HEK293T (cell line): ENCODE results near the gene SPRR2B.

Experiments used
- CTCF ChIA-PET: fragments of 350-600 bp; formaldehyde crosslinking; extraction: SDS; loops from one replicate; lab custom pipeline; 2021; ENCODE audit warnings: antibody characterized with exemption, inconsistent platforms; lab: Yijun Ruan, JAX
- POLR2A ChIA-PET: fragments of 350-600 bp; formaldehyde crosslinking; extraction: SDS; loops from one replicate; lab custom pipeline; 2020; ENCODE audit warnings: antibody characterized with exemption, inconsistent platforms; lab: Yijun Ruan, JAX
- DNase-seq: peaks from one replicate; pipeline ENCODE4 v3.0.0; 2012; ENCODE audit warnings: mixed read lengths; ENCODE audit errors: extremely low spot score
- ARNT ChIP-seq: fragments of 450-650 bp; IDR thresholded peaks from 2 replicates; pipeline ENCODE4 v1.6.1; 2017; ENCODE audit warnings: mild to moderate bottlenecking
- BHLHE40 ChIP-seq: fragments of 450-650 bp; IDR thresholded peaks from 2 replicates; pipeline ENCODE4 v1.6.1; 2016; ENCODE audit warnings: mild to moderate bottlenecking, moderate library complexity, borderline replicate concordance
- CTBP1 ChIP-seq: fragments of 450-650 bp; IDR thresholded peaks from 2 replicates; pipeline ENCODE4 v1.6.1; 2016; ENCODE audit warnings: borderline replicate concordance
- ELF4 ChIP-seq: fragments of 450-650 bp; IDR thresholded peaks from 2 replicates; pipeline ENCODE4 v1.6.1; 2017; ENCODE audit warnings: antibody characterized with exemption
- FOXA1 ChIP-seq: fragments of 450-650 bp; IDR thresholded peaks from 2 replicates; pipeline ENCODE4 v1.6.1; 2016; ENCODE audit warnings: mild to moderate bottlenecking
- FOXK2 ChIP-seq: fragments of 450-650 bp; IDR thresholded peaks from 2 replicates; pipeline ENCODE4 v1.6.1; 2016; ENCODE audit warnings: mild to moderate bottlenecking
- FOXM1 ChIP-seq: fragments of 450-650 bp; IDR thresholded peaks from 2 replicates; pipeline ENCODE4 v1.6.1; 2017; ENCODE audit warnings: mild to moderate bottlenecking, borderline replicate concordance
- HDGF ChIP-seq: fragments of 450-650 bp; IDR thresholded peaks from 2 replicates; pipeline ENCODE4 v1.6.1; 2017; ENCODE audit warnings: antibody characterized with exemption, borderline replicate concordance
- L3MBTL2 ChIP-seq: fragments of 450-650 bp; conservative IDR thresholded peaks from 2 replicates; pipeline ENCODE4 v1.6.1; 2016; ENCODE audit warnings: mild to moderate bottlenecking
- LEF1 ChIP-seq: fragments of 450-650 bp; IDR thresholded peaks from 2 replicates; pipeline ENCODE4 v1.6.1; 2017; ENCODE audit warnings: mild to moderate bottlenecking, borderline replicate concordance
- NFRKB ChIP-seq: fragments of 450-650 bp; IDR thresholded peaks from 2 replicates; pipeline ENCODE4 v1.6.1; 2016; ENCODE audit warnings: mild to moderate bottlenecking, moderate library complexity
- PKNOX1 ChIP-seq: fragments of 450-650 bp; IDR thresholded peaks from 2 replicates; pipeline ENCODE4 v1.6.1; 2016
- SP1 ChIP-seq: fragments of 450-650 bp; IDR thresholded peaks from 2 replicates; pipeline ENCODE4 v1.6.1; 2017
- SUZ12 ChIP-seq: fragments of 450-650 bp; IDR thresholded peaks from 2 replicates; pipeline ENCODE4 v1.6.1; 2016; ENCODE audit warnings: mild to moderate bottlenecking
- TARDBP ChIP-seq: fragments of 450-650 bp; IDR thresholded peaks from 2 replicates; pipeline ENCODE4 v1.6.1; 2016
- ZNF384 ChIP-seq: fragments of 450-650 bp; IDR thresholded peaks from 2 replicates; pipeline ENCODE4 v1.6.1; 2016

The SPRR2B gene

GRCh38 chr1:153095764-153096163, 24.4 kb upstream of the SPRR2B start:
- CTCF ChIA-PET, result interaction anchor here (0.6 kb wide), 1 partner anchor 133 kb away, joined by 3 read pairs; no protein-coding TSS in a partner anchor
- TF ChIP-seq PKNOX1, result no peak
- TF ChIP-seq FOXM1, result no peak
- TF ChIP-seq FOXK2, result no peak
- TF ChIP-seq CTBP1, result no peak
- no peak for TF ChIP-seq FOXA1
- no peak for TF ChIP-seq TARDBP
- TF ChIP-seq SUZ12, result no peak
- no peak for TF ChIP-seq ELF4
- TF ChIP-seq ARNT, result no peak
- TF ChIP-seq BHLHE40, result no peak
- POLR2A ChIA-PET, result no interaction called here
- DNase-seq, result no peak

- TF ChIP-seq TARDBP (no peak), ARNT (no peak), ELF4 (no peak), NFRKB (no peak), CTBP1 (no peak), ZNF384 (no peak), FOXM1 (no peak), FOXA1 (no peak), PKNOX1 (no peak), SUZ12 (no peak), LEF1 (no peak), HDGF (no peak), BHLHE40 (no peak), L3MBTL2 (no peak), SP1 (no peak), FOXK2 (no peak)
- POLR2A ChIA-PET, result no interaction called here
- DNase-seq, result no peak
- CTCF ChIA-PET, result no interaction called here
These were observed 23.0 kb upstream of the SPRR2B start, which contains the start of gene SPRR2E for GRCh38 chr1:153094426-153094825. TSS of gene SPRR2E (minus strand) at chr1:153094526. CDS start at chr1:153093751, 775 bp downstream.

- ChIA-PET CTCF (no interaction called here), POLR2A (no interaction called here)
- TF ChIP-seq HDGF, result no peak
- TF ChIP-seq ZNF384, result no peak
- TF ChIP-seq SUZ12, result no peak
- no peak for TF ChIP-seq ARNT
- TF ChIP-seq ELF4, result no peak
- TF ChIP-seq FOXM1, result no peak
- no peak for TF ChIP-seq PKNOX1
- no peak for TF ChIP-seq SP1
- no peak for TF ChIP-seq FOXK2
- no peak for TF ChIP-seq LEF1
- TF ChIP-seq FOXA1, result no peak
- no peak for TF ChIP-seq L3MBTL2
- no peak for TF ChIP-seq BHLHE40
- no peak for TF ChIP-seq NFRKB
- no peak for TF ChIP-seq TARDBP
- TF ChIP-seq CTBP1, result no peak
- no peak for DNase-seq
These were observed 16.2 kb upstream of the SPRR2B start for GRCh38 chr1:153087652-153088051.

GRCh38 chr1:153081736-153082135, 10.3 kb upstream of the SPRR2B start:
- no peak for DNase-seq
- CTCF ChIA-PET, result no interaction called here
- POLR2A ChIA-PET, result no interaction called here
- TF ChIP-seq TARDBP, result no peak
- TF ChIP-seq CTBP1, result no peak
- TF ChIP-seq FOXA1, result no peak
- no peak for TF ChIP-seq FOXK2
- no peak for TF ChIP-seq ELF4
- no peak for TF ChIP-seq SUZ12
- no peak for TF ChIP-seq FOXM1
- no peak for TF ChIP-seq PKNOX1

- CTCF ChIA-PET, result interaction anchor here (0.6 kb wide), 1 partner anchor 376 kb away, joined by 3 read pairs; no protein-coding TSS in a partner anchor
- POLR2A ChIA-PET, result no interaction called here
- no peak for DNase-seq
- no peak for TF ChIP-seq SP1
- TF ChIP-seq FOXA1, result no peak
- no peak for TF ChIP-seq CTBP1
- no peak for TF ChIP-seq ARNT
- TF ChIP-seq SUZ12, result no peak
- TF ChIP-seq LEF1, result no peak
- no peak for TF ChIP-seq NFRKB
- TF ChIP-seq PKNOX1, result no peak
- no peak for TF ChIP-seq L3MBTL2
- no peak for TF ChIP-seq ZNF384
- no peak for TF ChIP-seq TARDBP
- TF ChIP-seq HDGF, result no peak
- TF ChIP-seq FOXK2, result no peak
- TF ChIP-seq BHLHE40, result no peak
These were observed 1.7 kb upstream of the SPRR2B start for GRCh38 chr1:153072806-153073726.
